Endothelial cell (in vitro differentiated cells): Measurements from ENCODE around the gene CPT1A. TPM values are rescaled to one million over a fixed set of nuclear protein-coding genes. Genes with fewer than 3 reads are reported as not detected.

ENCODE experiments used
- DNase-seq: peaks from one replicate; pipeline ENCODE4 v3.0.0; 2021; ENCODE audit warnings: low spot score
- H3K27ac Mint-ChIP-seq: one replicate; pipeline ENCODE4 v1.8.0; 2021; ENCODE audit warnings: mixed read lengths, inconsistent platforms; ENCODE audit not compliant: unreplicated experiment
- H3K27me3 Mint-ChIP-seq: one replicate; pipeline ENCODE4 v1.8.0; 2021; ENCODE audit warnings: mild to moderate bottlenecking, moderate library complexity, mixed read lengths, inconsistent platforms; ENCODE audit not compliant: unreplicated experiment
- H3K36me3 Mint-ChIP-seq: one replicate; pipeline ENCODE4 v1.8.0; 2021; ENCODE audit warnings: mild to moderate bottlenecking, low read depth, mixed read lengths, inconsistent platforms; ENCODE audit not compliant: unreplicated experiment
- H3K4me1 Mint-ChIP-seq: one replicate; pipeline ENCODE4 v1.8.0; 2021; ENCODE audit warnings: mild to moderate bottlenecking, mixed read lengths, inconsistent platforms; ENCODE audit not compliant: unreplicated experiment
- H3K4me3 Mint-ChIP-seq: one replicate; pipeline ENCODE4 v1.8.0; 2021; ENCODE audit warnings: mild to moderate bottlenecking, mixed read lengths, inconsistent platforms; ENCODE audit not compliant: unreplicated experiment
- H3K9me3 Mint-ChIP-seq: one replicate; pipeline ENCODE4 v1.8.0; 2021; ENCODE audit warnings: mixed read lengths, inconsistent platforms; ENCODE audit not compliant: unreplicated experiment
- total RNA-seq: library from RNA; stranded (reverse); fragmentation: NEBNext Ultra II Directional; extraction: Animal tissue kit (Norgen Biotek cat#: 25700); gene quantifications from one replicate; pipeline ENCODE4 v1.2.1, GENCODE V29; 2021; ENCODE audit not compliant: unreplicated experiment
- TF ChIP-seq, protein P1 (sequence below): fragments of 200-600 bp; sonication (generic); IDR thresholded peaks from one replicate; pipeline ENCODE4 v1.5.0; 2021; ENCODE audit warnings: antibody characterized with exemption; ENCODE audit not compliant: unreplicated experiment

The CPT1A gene
- total RNA-seq, 1 donor from 2014 or later = 0.36 TPM

DNA sequence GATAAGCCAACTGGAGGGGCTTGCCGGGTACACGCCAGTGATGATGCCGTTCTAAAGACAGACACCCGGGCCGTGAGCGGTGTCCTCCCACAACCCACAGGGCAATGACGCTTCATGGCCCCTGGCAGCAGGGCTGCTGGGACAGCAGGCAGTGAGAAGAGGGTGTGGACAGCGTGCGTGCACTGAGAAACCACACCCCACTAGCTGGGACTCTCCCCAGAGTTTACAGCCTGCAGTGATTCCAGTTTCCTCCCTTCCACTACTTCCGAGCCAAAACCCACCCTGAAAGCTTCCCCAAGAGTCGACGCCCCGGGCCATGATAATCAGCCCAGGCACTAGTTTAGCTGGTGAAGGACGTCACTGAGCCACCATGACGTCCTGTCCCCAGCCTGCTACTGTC, 29.2 kb downstream of the CPT1A start:
- Mint-ChIP-seq H3K4me3 (no peak overlapping the region), H3K27ac (no peak overlapping the region), H3K27me3 (peaks cover 4% of the 10 kb centered on the region), H3K4me1 (no peaks in the 10 kb centered on the region), H3K9me3 (no peaks in the 10 kb centered on the region), H3K36me3 (no peaks in the 10 kb centered on the region)
- no peak for DNase-seq
- TF ChIP-seq, protein P1, sequence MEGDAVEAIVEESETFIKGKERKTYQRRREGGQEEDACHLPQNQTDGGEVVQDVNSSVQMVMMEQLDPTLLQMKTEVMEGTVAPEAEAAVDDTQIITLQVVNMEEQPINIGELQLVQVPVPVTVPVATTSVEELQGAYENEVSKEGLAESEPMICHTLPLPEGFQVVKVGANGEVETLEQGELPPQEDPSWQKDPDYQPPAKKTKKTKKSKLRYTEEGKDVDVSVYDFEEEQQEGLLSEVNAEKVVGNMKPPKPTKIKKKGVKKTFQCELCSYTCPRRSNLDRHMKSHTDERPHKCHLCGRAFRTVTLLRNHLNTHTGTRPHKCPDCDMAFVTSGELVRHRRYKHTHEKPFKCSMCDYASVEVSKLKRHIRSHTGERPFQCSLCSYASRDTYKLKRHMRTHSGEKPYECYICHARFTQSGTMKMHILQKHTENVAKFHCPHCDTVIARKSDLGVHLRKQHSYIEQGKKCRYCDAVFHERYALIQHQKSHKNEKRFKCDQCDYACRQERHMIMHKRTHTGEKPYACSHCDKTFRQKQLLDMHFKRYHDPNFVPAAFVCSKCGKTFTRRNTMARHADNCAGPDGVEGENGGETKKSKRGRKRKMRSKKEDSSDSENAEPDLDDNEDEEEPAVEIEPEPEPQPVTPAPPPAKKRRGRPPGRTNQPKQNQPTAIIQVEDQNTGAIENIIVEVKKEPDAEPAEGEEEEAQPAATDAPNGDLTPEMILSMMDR = no peak

- DNase-seq = no peak
- TF ChIP-seq, protein P1 = no peak
- Mint-ChIP-seq H3K4me3 (no peak overlapping the region), H3K36me3 (no peaks in the 10 kb centered on the region), H3K9me3 (no peaks in the 10 kb centered on the region), H3K4me1 (no peaks in the 10 kb centered on the region), H3K27me3 (peaks cover 3% of the 10 kb centered on the region), H3K27ac (no peak overlapping the region)
Observed at GRCh38 chr11:68810164-68810563, 31.6 kb downstream of the CPT1A start.

DNA sequence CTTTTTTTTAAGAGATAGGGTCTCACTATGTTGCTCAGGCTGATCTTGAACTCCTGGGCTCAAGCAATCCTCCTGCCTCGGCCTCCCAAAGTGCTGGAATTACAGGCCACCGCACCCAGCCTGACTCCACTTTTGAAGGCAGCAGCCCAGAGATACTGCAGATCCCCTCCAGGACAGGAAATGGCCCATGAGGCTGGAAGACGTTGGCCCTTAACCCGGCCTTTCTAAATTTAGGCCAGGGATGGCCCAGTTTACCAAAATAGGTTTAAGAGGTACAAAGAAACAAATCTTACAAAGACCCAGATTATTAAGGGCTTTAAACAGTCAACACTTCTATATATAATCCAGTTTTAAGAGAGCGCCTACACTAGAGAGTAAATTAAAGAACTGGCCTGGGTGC, 32.2 kb downstream of the CPT1A start:
- no peak for DNase-seq
- Mint-ChIP-seq H3K9me3 (no peaks in the 10 kb centered on the region), H3K27ac (no peak overlapping the region), H3K36me3 (no peaks in the 10 kb centered on the region), H3K4me3 (no peak overlapping the region), H3K27me3 (peaks cover 3% of the 10 kb centered on the region), H3K4me1 (no peaks in the 10 kb centered on the region)
- TF ChIP-seq, protein P1 = no peak

DNA sequence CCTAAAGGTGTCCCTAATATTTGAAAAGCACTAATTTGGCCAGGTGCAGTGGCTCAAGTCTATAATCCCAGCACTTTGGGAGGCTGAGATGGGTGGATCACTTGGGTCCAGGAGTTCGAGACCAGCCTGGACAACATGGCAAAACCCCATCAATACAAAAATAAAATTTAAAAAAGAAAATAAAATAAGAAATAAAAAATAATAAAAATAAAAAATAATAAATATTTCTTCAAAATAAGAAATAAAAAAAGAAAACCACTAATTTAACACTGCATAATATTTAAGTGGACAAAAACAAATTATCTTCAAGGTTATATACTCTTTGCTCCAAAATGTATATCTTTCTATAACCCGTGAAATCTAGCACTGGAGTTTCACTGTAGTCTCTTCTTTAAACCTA, 32.9 kb downstream of the CPT1A start:
- no peaks in the 10 kb centered on the region for H3K36me3 Mint-ChIP-seq
- no peaks in the 10 kb centered on the region for H3K4me1 Mint-ChIP-seq
- TF ChIP-seq, protein P1 = no peak
- DNase-seq = no peak
- H3K4me3 Mint-ChIP-seq = no peak overlapping the region
- no peaks in the 10 kb centered on the region for H3K9me3 Mint-ChIP-seq
- H3K27me3 Mint-ChIP-seq = peaks cover 3% of the 10 kb centered on the region
- no peak overlapping the region for H3K27ac Mint-ChIP-seq

- no peaks in the 10 kb centered on the region for H3K9me3 Mint-ChIP-seq
- DNase-seq = no peak
- H3K36me3 Mint-ChIP-seq = no peaks in the 10 kb centered on the region
- no peaks in the 10 kb centered on the region for H3K4me1 Mint-ChIP-seq
- H3K4me3 Mint-ChIP-seq = no peak overlapping the region
- H3K27me3 Mint-ChIP-seq = peaks cover 3% of the 10 kb centered on the region
- TF ChIP-seq, protein P1 = no peak
- no peak overlapping the region for H3K27ac Mint-ChIP-seq
Observed at GRCh38 chr11:68806931-68807844, 34.5 kb downstream of the CPT1A start.
